ENCODE measurements around the gene ADAM22.

- TF ChIP-seq CTCF (IDR thresholded peaks at IDR 0.05; ENCODE audit: poor library complexity, severe bottlenecking) (no peak), EP300 (conservative IDR thresholded peaks at IDR 0.05; ENCODE audit: poor library complexity, severe bottlenecking) (no peak), POLR2AphosphoS5 (IDR thresholded peaks at IDR 0.05) (no peak), REST (IDR thresholded peaks at IDR 0.05; ENCODE audit: borderline replicate concordance) (no peak), EZH2 (IDR thresholded peaks at IDR 0.05; ENCODE audit: borderline replicate concordance, insufficient read depth, low read length, poor library complexity, severe bottlenecking) (no peak), TAF1 (IDR thresholded peaks at IDR 0.05; ENCODE audit: low read depth) (no peak), MXI1 (conservative IDR thresholded peaks at IDR 0.05; ENCODE audit: poor library complexity, severe bottlenecking) (no peak), RAD21 (conservative IDR thresholded peaks at IDR 0.05) (no peak), SMC3 (conservative IDR thresholded peaks at IDR 0.05; ENCODE audit: poor library complexity) (no peak)
These were observed 250.8 kb downstream of the ADAM22 start for GRCh38 chr7:88184848-88185304.
